SKM-1 treated with dmso at 0.1 percent for 144 hours (cell line): ENCODE data around the gene PCBP4.

Experiments used
- DNase-seq: peaks from one replicate; lab custom pipeline; 2025; ENCODE audit not compliant: unreplicated experiment; lab: John Stamatoyannopoulos, UW

Gene PCBP4

DNA sequence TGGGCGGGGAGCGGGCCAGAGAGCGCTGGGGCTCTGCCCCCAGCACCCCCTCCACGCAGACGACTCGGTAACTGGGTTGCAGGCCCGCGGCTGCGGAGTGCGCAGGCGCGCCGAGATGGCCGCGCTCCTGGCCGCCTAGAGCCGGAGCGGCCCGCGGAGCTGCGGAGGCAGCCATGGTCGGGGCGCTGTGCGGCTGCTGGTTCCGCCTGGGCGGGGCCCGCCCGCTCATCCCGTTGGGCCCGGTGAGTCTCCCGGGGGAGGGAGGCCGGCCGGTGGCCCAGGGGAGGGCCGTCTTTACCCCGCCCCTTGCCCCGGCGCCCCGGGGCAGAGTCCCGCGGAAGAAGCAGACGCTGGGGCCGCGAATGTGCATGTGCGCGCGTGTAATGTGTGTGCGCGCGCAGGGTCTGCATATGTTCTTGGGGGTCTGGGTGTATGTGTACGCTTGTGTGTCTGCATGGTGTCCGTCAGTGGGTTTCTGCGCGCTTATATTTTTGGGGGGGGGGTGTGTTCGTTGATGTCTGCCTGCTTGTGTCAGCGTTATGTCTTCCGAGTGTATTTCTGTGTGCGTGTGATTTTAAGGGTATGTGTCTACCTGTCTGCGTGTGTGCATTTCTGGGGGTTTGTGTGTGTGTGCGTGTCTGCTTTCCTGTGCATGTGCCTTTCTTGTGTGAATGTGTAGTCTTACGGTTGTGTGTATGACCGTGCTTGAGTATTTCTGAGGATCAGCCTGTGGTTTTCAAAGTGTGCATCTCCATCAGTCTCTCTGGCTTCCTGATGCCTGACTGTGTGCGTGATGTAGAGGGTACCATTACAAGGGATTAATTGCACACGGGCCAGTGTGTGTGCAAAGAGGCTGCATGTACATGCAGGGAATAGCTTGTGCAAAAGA is 8.0 kb upstream of the PCBP4 start, which contains the start of gene ABHD14A:
Gene ABHD14A (plus strand): TSS at position 102 of the 889 bp plus-strand sequence. CDS start 72 bp downstream, at position 174.
- DNase-seq, result peak; percentile 55

- DNase-seq, result no peak
Observed at GRCh38 chr3:51974277-51974962, 7.2 kb upstream of the PCBP4 start.

DNA sequence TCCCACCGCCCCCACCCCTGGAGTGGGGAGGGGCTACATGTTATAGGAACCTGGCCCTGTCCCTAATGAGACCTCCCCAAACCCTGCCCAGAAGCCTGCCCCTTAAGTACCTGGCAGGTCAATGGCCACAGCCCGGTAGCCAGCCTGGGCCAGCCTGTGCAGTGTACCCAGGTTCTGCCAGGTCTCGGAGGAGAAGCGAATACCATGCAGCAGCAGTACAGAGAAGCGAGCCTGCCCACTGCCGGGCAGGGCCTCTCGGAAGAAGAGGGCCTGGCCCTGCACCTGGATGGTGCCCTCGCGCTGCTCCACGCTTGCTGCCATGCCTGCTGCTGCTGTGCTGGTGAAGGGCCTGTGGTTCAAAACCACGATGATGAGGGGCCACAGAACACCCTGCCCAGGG is 4.1 kb upstream of the PCBP4 start:
- no peak for DNase-seq

GRCh38 chr3:51970606-51971300 is 3.5 kb upstream of the PCBP4 start:
- DNase-seq, result no peak

DNA sequence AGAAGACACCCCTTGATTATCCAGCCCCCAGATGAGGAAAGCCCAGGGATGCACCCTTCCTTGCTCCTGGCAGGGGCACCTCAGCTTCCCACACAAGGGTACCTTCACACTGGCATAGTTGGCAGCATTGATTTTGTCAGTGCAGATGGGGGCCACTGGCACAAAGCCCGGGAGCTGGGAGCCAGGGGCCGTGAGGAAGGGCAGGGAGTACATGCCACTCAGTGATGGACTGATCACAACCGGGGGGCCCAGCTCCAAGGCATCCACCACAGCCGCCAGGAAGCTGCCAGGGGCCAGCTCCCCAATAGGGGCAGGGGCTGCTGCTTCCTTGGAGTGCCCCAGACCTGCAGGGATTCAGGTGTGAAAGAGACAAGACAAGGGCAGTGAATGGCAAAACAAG is 2.6 kb upstream of the PCBP4 start:
- DNase-seq, result no peak

- no peak for DNase-seq
Observed at GRCh38 chr3:51968883-51969678, 1.8 kb upstream of the PCBP4 start.

- no peak for DNase-seq
Observed at GRCh38 chr3:51968170-51968775, 1.0 kb upstream of the PCBP4 start.

- no peak for DNase-seq
Observed at GRCh38 chr3:51966922-51967383, 301 bp downstream of the PCBP4 start.

GRCh38 chr3:51966486-51966885 is 768 bp downstream of the PCBP4 start:
- no peak for DNase-seq

- no peak for DNase-seq
Observed at GRCh38 chr3:51966016-51966415, 1.2 kb downstream of the PCBP4 start.

DNA sequence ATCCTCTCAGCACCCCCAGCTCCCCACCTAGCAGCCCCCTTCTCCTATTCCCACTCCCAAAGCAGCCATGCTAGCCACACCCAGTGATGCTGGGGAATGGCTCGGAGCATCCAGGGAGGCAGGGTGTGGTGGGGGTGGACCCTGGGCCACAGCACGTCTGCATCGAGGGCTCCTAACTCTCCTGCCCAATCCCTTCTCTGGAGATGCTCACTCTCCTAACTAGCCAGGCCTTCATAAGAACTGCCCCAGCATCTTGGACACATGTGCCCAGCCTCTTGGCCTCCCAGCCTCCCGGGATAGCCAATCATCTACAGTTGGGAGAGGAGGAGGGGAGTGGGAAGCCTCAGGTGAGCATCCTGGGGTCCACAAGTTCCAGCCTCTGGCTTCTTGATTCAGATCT is 2.7 kb downstream of the PCBP4 start:
- DNase-seq, result no peak

DNA sequence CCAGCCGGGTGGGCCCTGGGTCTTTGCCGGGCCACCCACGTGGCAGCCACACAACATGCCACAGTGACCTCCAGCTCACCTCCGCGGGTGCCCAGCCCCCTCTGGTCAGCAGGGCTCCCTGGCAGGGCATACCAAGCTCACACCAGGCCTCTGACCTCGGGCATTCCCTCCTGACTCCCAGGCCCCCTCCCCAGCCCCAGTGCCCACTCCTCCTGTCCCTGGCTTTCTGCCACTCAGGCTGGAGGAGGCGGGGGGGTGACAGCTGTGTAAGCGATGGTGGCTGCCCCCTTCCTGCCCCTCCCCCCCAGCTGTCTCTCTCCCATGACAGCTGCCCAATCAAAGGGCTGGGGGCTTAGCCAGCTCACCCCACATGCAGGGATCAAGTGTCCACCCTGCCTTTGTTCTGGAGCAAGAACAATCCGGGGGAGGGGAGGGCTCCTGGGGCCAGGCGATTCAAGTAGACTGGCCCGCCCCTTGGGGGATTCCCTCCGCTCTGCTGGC is 3.3 kb downstream of the PCBP4 start:
- no peak for DNase-seq

DNA sequence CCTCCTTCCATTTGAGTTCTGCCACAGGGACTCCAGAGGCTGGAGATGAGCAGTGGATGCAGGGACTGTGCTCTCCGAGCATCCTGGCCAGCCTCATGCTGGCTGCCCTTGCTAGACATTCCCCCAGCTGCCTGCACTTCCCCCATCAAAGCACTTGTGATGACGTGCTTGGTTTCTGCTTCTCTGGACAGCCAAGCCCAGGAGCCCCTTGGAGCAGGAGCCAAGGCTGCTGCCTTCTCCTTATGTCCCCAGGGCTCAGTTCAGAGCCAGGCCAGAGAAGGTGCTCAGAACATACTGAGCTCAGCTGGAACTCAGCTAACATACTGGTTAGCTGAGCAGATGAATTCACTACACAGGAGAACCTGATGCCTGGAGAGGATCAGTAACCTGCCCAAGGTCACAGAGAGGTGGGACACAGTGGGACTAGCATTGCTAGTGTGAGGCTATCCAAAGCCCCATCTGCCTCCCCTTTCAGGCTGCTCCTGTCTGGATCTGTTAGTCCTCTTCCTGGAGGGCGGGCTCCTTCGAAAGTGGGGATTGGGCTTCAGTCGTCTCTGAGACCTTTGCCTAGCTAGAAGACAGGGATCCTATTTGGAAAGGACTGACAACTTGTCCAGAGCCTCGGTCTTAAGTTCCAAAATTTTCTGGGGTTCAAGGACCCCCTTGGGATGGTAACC is 4.3 kb downstream of the PCBP4 start:
- no peak for DNase-seq

DNA sequence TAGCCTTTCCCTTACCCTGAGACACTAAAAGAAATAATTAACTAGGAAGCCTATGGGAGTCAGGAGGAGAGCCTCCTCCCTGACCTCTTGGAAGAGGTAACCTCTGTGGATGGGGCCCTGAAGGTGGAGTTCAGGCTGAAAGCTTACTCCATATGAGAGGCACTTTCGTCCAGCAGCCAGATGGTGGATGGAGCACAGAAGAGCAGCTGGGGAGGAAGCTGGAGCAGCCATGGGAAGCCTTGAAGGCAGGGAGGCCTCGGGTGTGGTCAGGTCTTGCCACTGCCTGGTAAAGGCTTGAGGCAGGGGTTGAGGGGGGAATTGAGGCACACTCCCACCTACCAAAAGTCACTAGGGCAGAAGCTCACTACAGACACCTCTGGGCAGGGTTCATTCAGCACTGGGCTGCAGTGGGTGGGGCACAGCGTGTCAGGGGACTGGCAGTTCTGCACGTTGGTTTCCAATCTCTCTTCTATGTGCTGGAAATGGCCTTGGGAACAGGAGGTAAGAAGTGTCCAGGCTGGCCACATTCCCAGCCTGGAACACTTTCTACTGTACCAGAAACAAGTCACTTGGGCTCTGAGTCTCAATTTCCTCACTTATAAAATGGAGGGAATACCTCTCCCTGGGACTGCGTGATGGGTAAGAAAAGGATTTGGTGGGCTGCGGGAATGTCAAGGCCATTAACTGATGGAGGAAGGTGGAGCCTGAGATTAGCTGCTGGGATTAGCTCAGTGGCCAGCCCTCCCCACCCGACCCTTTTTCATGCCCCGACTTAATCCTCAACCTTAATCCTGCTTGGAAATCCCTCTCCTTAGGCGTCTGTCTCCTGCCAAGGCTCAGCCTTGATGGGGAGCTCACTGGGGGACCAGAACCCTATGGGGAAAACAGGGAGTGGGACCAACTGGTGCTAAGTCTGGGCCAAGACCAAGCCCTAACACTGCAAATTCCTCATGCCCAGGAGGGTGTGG is 5.4 kb downstream of the PCBP4 start:
- DNase-seq, result no peak

- DNase-seq, result no peak
Observed at GRCh38 chr3:51961011-51961410, 6.2 kb downstream of the PCBP4 start.

- no peak for DNase-seq
Observed at GRCh38 chr3:51960386-51960785, 6.9 kb downstream of the PCBP4 start.

DNA sequence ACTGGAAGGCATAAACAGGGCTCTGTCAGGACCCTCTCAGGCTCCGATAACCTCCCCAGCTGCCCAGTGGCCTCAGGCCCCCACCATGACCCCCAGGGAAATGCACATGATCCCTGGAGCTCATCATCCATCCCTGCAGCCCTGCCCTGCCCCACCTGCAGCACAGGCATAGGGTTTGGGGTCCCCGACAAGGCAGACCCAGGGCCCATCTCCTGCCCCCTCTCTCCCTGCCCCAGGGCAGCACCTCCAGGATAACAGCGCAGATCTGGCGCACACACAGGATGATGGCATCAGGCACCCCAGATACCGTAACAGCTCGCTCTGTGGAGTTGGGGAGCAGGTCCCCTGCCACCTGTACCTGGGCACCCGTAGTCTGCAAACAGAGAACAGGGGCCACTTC is 7.6 kb downstream of the PCBP4 start:
- DNase-seq, result no peak
